Fibroblast of the aortic adventitia (primary cell): Measurements from ENCODE around the gene LMO7. TPM values are rescaled to one million over a fixed set of nuclear protein-coding genes. Genes with fewer than 3 reads are reported as not detected.

ENCODE experiments used
- DNase-seq: peaks from one replicate; pipeline ENCODE4 v3.0.0-alpha.2; 2010; ENCODE audit warnings: low read depth
- H3K4me3 ChIP-seq: 2 replicates; pipeline ENCODE4 v1.5.1; 2011; ENCODE audit warnings: low read depth, mild to moderate bottlenecking, control low read depth, low read length, moderate library complexity
- CTCF ChIP-seq: IDR thresholded peaks from 2 replicates; pipeline ENCODE4 v1.5.1; 2011; ENCODE audit warnings: mild to moderate bottlenecking, low read length, control low read depth, inconsistent platforms; ENCODE audit not compliant: insufficient read depth
- total RNA-seq: library from RNA; depleted of rRNA; stranded (reverse); fragments of >200 nt; gene quantifications from 2 replicates; pipeline ENCODE4 v1.2.3, GENCODE V29; 2012; ENCODE audit warnings: low replicate concordance

LMO7 gene
- total RNA-seq, 1 donor: 221 TPM

GRCh38 chr13:75832812-75833211 is 196.7 kb downstream of the LMO7 start:
- TF ChIP-seq CTCF: no peak
- H3K4me3 ChIP-seq: no peak overlapping the region
- DNase-seq: no peak

- DNase-seq: no peak
These were observed 200.3 kb downstream of the LMO7 start for GRCh38 chr13:75836441-75836840.

GRCh38 chr13:75838366-75839005 is 202.4 kb downstream of the LMO7 start:
- H3K4me3 ChIP-seq: no peak overlapping the region
- no peak for TF ChIP-seq CTCF
- no peak for DNase-seq

More at GRCh38 chr13:75836441-75836840, 200.3 kb downstream of the LMO7 start:
- TF ChIP-seq CTCF: no peak
- no peak overlapping the region for H3K4me3 ChIP-seq

- H3K4me3 ChIP-seq: no peak overlapping the region
- no peak for TF ChIP-seq CTCF
- no peak for DNase-seq
These were observed 203.3 kb downstream of the LMO7 start for GRCh38 chr13:75839406-75839805.

- no peak for TF ChIP-seq CTCF
- no peak for DNase-seq
- H3K4me3 ChIP-seq: no peak overlapping the region
These were observed 205.8 kb downstream of the LMO7 start for GRCh38 chr13:75841905-75842304.

- H3K4me3 ChIP-seq: no peak overlapping the region
- no peak for DNase-seq
- TF ChIP-seq CTCF: no peak
These were observed 206.9 kb downstream of the LMO7 start for GRCh38 chr13:75843074-75843473.

- no peak for DNase-seq
- H3K4me3 ChIP-seq: no peak overlapping the region
- no peak for TF ChIP-seq CTCF
These were observed 207.9 kb downstream of the LMO7 start for GRCh38 chr13:75843991-75844390.
